Neuronal stem cell (in vitro differentiated cells): ENCODE results near the gene XPR1.

Experiments used
- DNase-seq: peaks from one replicate; pipeline ENCODE4 v3.0.0-alpha.2; 2013; ENCODE audit warnings: low spot score
- H2AFZ ChIP-seq: one replicate; pipeline ENCODE4 v1.6.1; 2013; ENCODE audit warnings: mild to moderate bottlenecking, low read length, inconsistent platforms
- H2AK5ac ChIP-seq: 2 replicates; pipeline ENCODE4 v1.6.1; 2013; ENCODE audit warnings: low read depth, mild to moderate bottlenecking, inconsistent platforms, low read length, moderate library complexity, mixed read lengths
- H2BK120ac ChIP-seq: 2 replicates; pipeline ENCODE4 v1.6.1; 2013; ENCODE audit warnings: low read depth, mild to moderate bottlenecking, inconsistent platforms, low read length, moderate library complexity, mixed read lengths
- H2BK12ac ChIP-seq: one replicate; pipeline ENCODE4 v1.6.1; 2013; ENCODE audit warnings: low read length, inconsistent platforms
- H2BK15ac ChIP-seq: 2 replicates; pipeline ENCODE4 v1.6.1; 2013; ENCODE audit warnings: mild to moderate bottlenecking, low read length, inconsistent platforms, mixed read lengths
- H2BK5ac ChIP-seq: one replicate; pipeline ENCODE4 v1.6.1; 2013; ENCODE audit warnings: inconsistent platforms, mild to moderate bottlenecking, low read length, moderate library complexity
- H3K14ac ChIP-seq: one replicate; pipeline ENCODE4 v1.6.1; 2013; ENCODE audit warnings: low read length, inconsistent platforms
- H3K18ac ChIP-seq: 2 replicates; pipeline ENCODE4 v1.6.1; 2013; ENCODE audit warnings: low read length, inconsistent platforms
- H3K23ac ChIP-seq: 2 replicates; pipeline ENCODE4 v1.6.1; 2013; ENCODE audit warnings: low read depth, mild to moderate bottlenecking, mixed read lengths, low read length, inconsistent platforms; ENCODE audit not compliant: poor library complexity
- H3K27ac ChIP-seq: replicated peaks from 3 replicates; pipeline ENCODE4 v1.5.1; 2013; ENCODE audit warnings: low read length, inconsistent platforms
- H3K27me3 ChIP-seq, 3 experiments: 2 replicates each; pipeline ENCODE4 v1.6.1; 2013; ENCODE audit warnings: low read length in 3 of 3, mild to moderate bottlenecking in 2 of 3, inconsistent platforms in 1 of 3, low read depth in 1 of 3, mixed read lengths in 1 of 3, moderate library complexity in 1 of 3; ENCODE audit not compliant: control insufficient read depth in 3 of 3, insufficient read depth in 3 of 3
- H3K36me3 ChIP-seq, 2 donors: replicated peaks in 1 of 2; 2 replicates each; pipeline ENCODE4 v1.6.1; 2013; ENCODE audit warnings: low read length in 2 of 2; ENCODE audit not compliant: control insufficient read depth in 2 of 2, insufficient read depth in 2 of 2
- H3K4ac ChIP-seq: 2 replicates; pipeline ENCODE4 v1.6.1; 2013; ENCODE audit warnings: inconsistent platforms, mild to moderate bottlenecking, low read length, moderate library complexity
- H3K4me1 ChIP-seq, 2 donors: 1 replicate in 1 of 2; 2 replicates in 1 of 2; pipeline ENCODE4 v1.6.1; 2013; ENCODE audit warnings: low read length in 2 of 2, low read depth in 1 of 2; ENCODE audit not compliant: control insufficient read depth in 2 of 2, insufficient read depth in 1 of 2
- H3K4me2 ChIP-seq: one replicate; pipeline ENCODE4 v1.6.1; 2013; ENCODE audit warnings: mild to moderate bottlenecking, low read length, inconsistent platforms; ENCODE audit not compliant: insufficient read depth, poor library complexity, severe bottlenecking
- H3K4me3 ChIP-seq, 2 donors: 2 replicates each; pipeline ENCODE4 v1.5.1; 2013; ENCODE audit warnings: low read length in 2 of 2, mild to moderate bottlenecking in 2 of 2, inconsistent platforms in 1 of 2, moderate library complexity in 1 of 2
- H3K79me1 ChIP-seq: one replicate; pipeline ENCODE4 v1.6.1; 2013; ENCODE audit warnings: low read depth, mild to moderate bottlenecking, inconsistent platforms, low read length, moderate library complexity
- H3K9ac ChIP-seq: one replicate; pipeline ENCODE4 v1.6.1; 2013; ENCODE audit warnings: mild to moderate bottlenecking, low read depth, low read length, inconsistent platforms; ENCODE audit not compliant: poor library complexity
- H3K9me3 ChIP-seq, 2 donors: replicated peaks in 1 of 2; 2 replicates each; pipeline versions ENCODE3 to v1.6.1; 2013; ENCODE audit warnings: low read length in 2 of 2, mild to moderate bottlenecking in 2 of 2, inconsistent platforms in 1 of 2, low read depth in 1 of 2, mixed read lengths in 1 of 2, moderate library complexity in 1 of 2; ENCODE audit not compliant: control insufficient read depth in 2 of 2, insufficient read depth in 1 of 2
- H4K8ac ChIP-seq: one replicate; pipeline ENCODE4 v1.6.1; 2013; ENCODE audit warnings: low read depth, mild to moderate bottlenecking, inconsistent platforms, low read length, moderate library complexity
- H4K91ac ChIP-seq: one replicate; pipeline ENCODE4 v1.6.1; 2013; ENCODE audit warnings: low read length, low read depth, mild to moderate bottlenecking, inconsistent platforms; ENCODE audit not compliant: poor library complexity
- WGBS, 2 donors: extraction: QIAGEN DNeasy Blood & Tissue Kit; methylation state at CpG; one replicate each; pipeline ENCODE4 v1.1.7; 2013; ENCODE audit warnings: missing lambda C conversion rate in 2 of 2, mixed read lengths in 1 of 2; ENCODE audit not compliant: insufficient read length in 2 of 2, insufficient replicate concordance in 1 of 2; ENCODE audit errors: extremely low coverage in 2 of 2; 5-methylcytosine and 5-hydroxymethylcytosine counted together

XPR1 gene

GRCh38 chr1:180889325-180889724 lies 257.5 kb downstream of the XPR1 start:
- WGBS, 2 donors: no CpG with 5 or more reads among the region's 2 CpGs
- H3K23ac ChIP-seq: no peak overlapping the region
- no peak overlapping the region for H3K4me3 ChIP-seq
- H2BK15ac ChIP-seq: no peak overlapping the region
- H2AK5ac ChIP-seq: no peak overlapping the region
- no peak overlapping the region for H2BK12ac ChIP-seq
- H2AFZ ChIP-seq: no peak overlapping the region
- H3K9me3 ChIP-seq: no peaks in the 10 kb centered on the region
- DNase-seq: no peak
- H3K14ac ChIP-seq: no peak overlapping the region
- H4K91ac ChIP-seq: no peak overlapping the region
- no peak overlapping the region for H3K4ac ChIP-seq
- H2BK120ac ChIP-seq: no peak overlapping the region
- H4K8ac ChIP-seq: no peak overlapping the region
- H3K79me1 ChIP-seq: no peaks in the 10 kb centered on the region
- H3K36me3 ChIP-seq: peaks cover 0 to 26% of the 10 kb centered on the region in 2 donors
- no peak overlapping the region for H3K18ac ChIP-seq
- H3K27ac ChIP-seq: no peak overlapping the region
- no peaks in the 10 kb centered on the region for H3K4me1 ChIP-seq
- H2BK5ac ChIP-seq: no peak overlapping the region
- H3K9ac ChIP-seq: no peak overlapping the region
- H3K27me3 ChIP-seq: no peaks in the 10 kb centered on the region
- no peak overlapping the region for H3K4me2 ChIP-seq

GRCh38 chr1:180892272-180892671 lies 260.4 kb downstream of the XPR1 start:
- H3K4me2 ChIP-seq: no peak overlapping the region
- H3K36me3 ChIP-seq: peaks cover 0 to 17% of the 10 kb centered on the region in 2 donors
- no peak overlapping the region for H3K27ac ChIP-seq
- no peaks in the 10 kb centered on the region for H3K4me1 ChIP-seq
- WGBS, 2 donors: no CpG with 5 or more reads among the region's 5 CpGs
- no peak overlapping the region for H3K9ac ChIP-seq
- no peaks in the 10 kb centered on the region for H3K27me3 ChIP-seq
- H3K23ac ChIP-seq: no peak overlapping the region
- no peak overlapping the region for H4K91ac ChIP-seq
- no peak for DNase-seq
- H4K8ac ChIP-seq: no peak overlapping the region
- no peak overlapping the region for H2AK5ac ChIP-seq
- H2BK120ac ChIP-seq: no peak overlapping the region
- no peak overlapping the region for H3K4ac ChIP-seq
- H3K4me3 ChIP-seq: no peak overlapping the region
- H3K18ac ChIP-seq: no peak overlapping the region
- H2BK15ac ChIP-seq: no peak overlapping the region
- H3K14ac ChIP-seq: no peak overlapping the region
- H3K79me1 ChIP-seq: no peaks in the 10 kb centered on the region
- H2BK5ac ChIP-seq: no peak overlapping the region
- H3K9me3 ChIP-seq: no peaks in the 10 kb centered on the region
- no peak overlapping the region for H2AFZ ChIP-seq
- no peak overlapping the region for H2BK12ac ChIP-seq

- no peak for DNase-seq
- no CpG with 5 or more reads among the region's 2 CpGs for WGBS, 2 donors
- H3K18ac ChIP-seq: no peak overlapping the region
Observed at GRCh38 chr1:180892675-180893074, 260.9 kb downstream of the XPR1 start.

GRCh38 chr1:180893614-180894013 lies 261.8 kb downstream of the XPR1 start:
- H3K27me3 ChIP-seq: no peaks in the 10 kb centered on the region
- WGBS, 2 donors: no CpG with 5 or more reads among the region's 3 CpGs
- H3K36me3 ChIP-seq: peaks cover 0 to 5% of the 10 kb centered on the region in 2 donors
- H3K4ac ChIP-seq: no peak overlapping the region
- H2AK5ac ChIP-seq: no peak overlapping the region
- no peak overlapping the region for H2BK120ac ChIP-seq
- H3K9ac ChIP-seq: no peak overlapping the region
- H3K4me3 ChIP-seq: no peak overlapping the region
- no peak overlapping the region for H2BK5ac ChIP-seq
- no peak overlapping the region for H3K4me2 ChIP-seq
- no peak overlapping the region for H3K18ac ChIP-seq
- H4K91ac ChIP-seq: no peak overlapping the region
- no peak overlapping the region for H2AFZ ChIP-seq
- H4K8ac ChIP-seq: no peak overlapping the region
- H2BK12ac ChIP-seq: no peak overlapping the region
- no peak overlapping the region for H3K27ac ChIP-seq
- no peak overlapping the region for H3K23ac ChIP-seq
- no peak overlapping the region for H2BK15ac ChIP-seq
- H3K14ac ChIP-seq: no peak overlapping the region
- DNase-seq: no peak
- H3K9me3 ChIP-seq: no peaks in the 10 kb centered on the region
- no peaks in the 10 kb centered on the region for H3K79me1 ChIP-seq
- no peaks in the 10 kb centered on the region for H3K4me1 ChIP-seq

More at GRCh38 chr1:180892675-180893074, 260.9 kb downstream of the XPR1 start:
- no peak overlapping the region for H2BK120ac ChIP-seq
- H3K27me3 ChIP-seq: no peaks in the 10 kb centered on the region
- no peak overlapping the region for H4K8ac ChIP-seq
- no peak overlapping the region for H2BK5ac ChIP-seq
- H3K9ac ChIP-seq: no peak overlapping the region
- H3K4me1 ChIP-seq: no peaks in the 10 kb centered on the region
- no peak overlapping the region for H3K27ac ChIP-seq
- no peak overlapping the region for H3K4me3 ChIP-seq
- no peak overlapping the region for H2BK15ac ChIP-seq
- no peak overlapping the region for H2AFZ ChIP-seq
- peaks cover 0 to 13% of the 10 kb centered on the region in 2 donors for H3K36me3 ChIP-seq
- no peak overlapping the region for H3K23ac ChIP-seq
- no peak overlapping the region for H3K4ac ChIP-seq
- H2AK5ac ChIP-seq: no peak overlapping the region
- H3K9me3 ChIP-seq: no peaks in the 10 kb centered on the region
- H3K79me1 ChIP-seq: no peaks in the 10 kb centered on the region
- no peak overlapping the region for H4K91ac ChIP-seq
- H3K14ac ChIP-seq: no peak overlapping the region
- no peak overlapping the region for H3K4me2 ChIP-seq
- no peak overlapping the region for H2BK12ac ChIP-seq
